DND-41 (cell line): ENCODE results near the gene HOXA5.
A peak's percentile ranks its signal among the peaks of the same experiment; 100 is the strongest.

Experiments
- ATAC-seq: fragments of 200-7000 bp; cut with Tn5 transposase; 3 replicates; pipeline ENCODE4 v1.9.1; 2021; ENCODE audit warnings: low read depth; ENCODE audit not compliant: insufficient read depth
- DNase-seq: peaks from one replicate; pipeline ENCODE4 v3.0.0-alpha.2; 2020
- H2AFZ ChIP-seq: 2 replicates; pipeline ENCODE4 v1.6.0; 2012; ENCODE audit warnings: low read depth, low read length
- H3K27ac ChIP-seq: 2 replicates; pipeline ENCODE4 v1.5.1; 2012; ENCODE audit warnings: low read length, inconsistent platforms
- H3K27me3 ChIP-seq: fragments of 200-600 bp; sonication (generic); 2 replicates; pipeline ENCODE4 v1.6.0; 2012; ENCODE audit warnings: low read length, mild to moderate bottlenecking, inconsistent platforms; ENCODE audit not compliant: insufficient read depth, poor library complexity
- H3K36me3 ChIP-seq: 2 replicates; pipeline ENCODE4 v1.5.1; 2012; ENCODE audit warnings: low read length, inconsistent platforms; ENCODE audit not compliant: insufficient read depth
- H3K4me1 ChIP-seq: 2 replicates; pipeline ENCODE4 v1.5.1; 2012; ENCODE audit warnings: mild to moderate bottlenecking, low read length; ENCODE audit not compliant: insufficient read depth
- H3K4me2 ChIP-seq: 2 replicates; pipeline ENCODE4 v1.6.0; 2012; ENCODE audit warnings: mild to moderate bottlenecking, moderate library complexity, low read length, inconsistent platforms; ENCODE audit not compliant: insufficient read depth
- H3K4me3 ChIP-seq, 2 experiments: fragments of 200-600 bp in 1 of 2; shearing (Covaris generic) in 1 of 2; 2 replicates each; pipeline ENCODE4 v1.5.1; 2012 to 2016; ENCODE audit warnings: inconsistent platforms in 2 of 2, low read length in 2 of 2, mild to moderate bottlenecking in 2 of 2, low read depth in 1 of 2, moderate library complexity in 1 of 2
- H3K79me2 ChIP-seq: 2 replicates; pipeline ENCODE4 v1.6.0; 2012; ENCODE audit warnings: low read length, inconsistent platforms; ENCODE audit not compliant: insufficient read depth
- H3K9ac ChIP-seq: 2 replicates; pipeline ENCODE4 v1.6.0; 2012; ENCODE audit warnings: low read depth, mild to moderate bottlenecking, inconsistent platforms, low read length, moderate library complexity
- H3K9me3 ChIP-seq: 2 replicates; pipeline ENCODE4 v1.5.1; 2012; ENCODE audit warnings: low read length, moderate library complexity, mild to moderate bottlenecking, inconsistent platforms; ENCODE audit not compliant: insufficient read depth, severe bottlenecking
- H4K20me1 ChIP-seq: 2 replicates; pipeline ENCODE4 v1.6.0; 2012; ENCODE audit warnings: low read length; ENCODE audit not compliant: insufficient read depth
- CTCF ChIP-seq: IDR thresholded peaks from 2 replicates; pipeline ENCODE4 v1.5.1; 2012; ENCODE audit warnings: borderline replicate concordance, low read length, moderate library complexity, mild to moderate bottlenecking; ENCODE audit not compliant: poor library complexity, severe bottlenecking; ENCODE audit errors: extremely low read depth
- EZH2 ChIP-seq: IDR thresholded peaks from 3 replicates; pipeline ENCODE4 v1.6.1; 2012; ENCODE audit warnings: borderline replicate concordance, low read depth, mild to moderate bottlenecking, moderate library complexity, low read length, inconsistent platforms; ENCODE audit not compliant: severe bottlenecking

Gene HOXA5

GRCh38 chr7:27147199-27148030, 3.9 kb upstream of the HOXA5 start, which contains the start of gene HOXA6:
Gene HOXA6, minus strand, starts transcription at chr7:27147774. Its CDS starts 25 bp downstream, at chr7:27147749.
- Histone ChIP-seq H3K27ac (peak within 1 kb of the TSS; percentile 13; the same call in 1 of the 2 replicates), H3K36me3 (peaks cover 13% of the 10 kb centered on the region), H3K4me3 (peak within 1 kb of the TSS in 1 of 2 experiments; percentile 64; a peak in 1 of 4 replicates), H3K9ac (peak within 1 kb of the TSS; percentile 73; the same call in 1 of the 2 replicates), H3K27me3 (no peaks in the 10 kb centered on the region), H3K9me3 (no peaks in the 10 kb centered on the region), H3K4me2 (peak within 1 kb of the TSS; percentile 69), H4K20me1 (no peaks in the 10 kb centered on the region), H3K79me2 (peaks cover 28% of the 10 kb centered on the region), H2AFZ (no peak within 1 kb of the TSS), H3K4me1 (peaks cover 28% of the 10 kb centered on the region)
- DNase-seq, result no peak
- ATAC-seq, result no peak
- no peak for TF ChIP-seq CTCF
- no peak for TF ChIP-seq EZH2

- Histone ChIP-seq H3K27me3 (no peaks in the 10 kb centered on the region), H3K27ac (no peak overlapping the region), H3K36me3 (peaks cover 13% of the 10 kb centered on the region), H3K4me2 (no peak overlapping the region), H3K4me3 (no peak overlapping the region), H4K20me1 (no peaks in the 10 kb centered on the region), H3K79me2 (peaks cover 28% of the 10 kb centered on the region), H3K9ac (no peak overlapping the region), H2AFZ (no peak overlapping the region), H3K9me3 (no peaks in the 10 kb centered on the region), H3K4me1 (peaks cover 26% of the 10 kb centered on the region)
- DNase-seq (no peak), ATAC-seq (no peak)
- no peak for TF ChIP-seq EZH2
- TF ChIP-seq CTCF, result no peak
Measured at GRCh38 chr7:27146491-27147198, 3.2 kb upstream of the HOXA5 start.

- Histone ChIP-seq H3K9ac (no peak overlapping the region), H3K36me3 (peaks cover 13% of the 10 kb centered on the region), H3K27ac (no peak overlapping the region), H3K4me1 (peaks cover 19% of the 10 kb centered on the region), H3K27me3 (no peaks in the 10 kb centered on the region), H3K4me3 (no peak overlapping the region), H3K79me2 (peaks cover 28% of the 10 kb centered on the region), H3K4me2 (no peak overlapping the region), H3K9me3 (no peaks in the 10 kb centered on the region), H2AFZ (no peak overlapping the region), H4K20me1 (no peaks in the 10 kb centered on the region)
- ATAC-seq, result no peak
- no peak for DNase-seq
- no peak for TF ChIP-seq CTCF
- no peak for TF ChIP-seq EZH2
Measured at GRCh38 chr7:27145914-27146412, 2.5 kb upstream of the HOXA5 start.
